GM12878 (cell line): ENCODE measurements around the gene VAC14. TPM values are rescaled to one million over a fixed set of nuclear protein-coding genes. Genes with fewer than 3 reads are reported as not detected.

Experiments used
- ATAC-seq: fragments of 200-7000 bp; cut with Tn5 transposase; 3 replicates; pipeline ENCODE4 v1.9.1; 2020; ENCODE audit warnings: mild to moderate bottlenecking, moderate library complexity
- BruUV-seq: library from RNA; stranded (reverse); fragments of 400-500 nt; replicated peaks from 2 replicates; lab custom pipeline; 2021; lab: Mats Ljungman, UMichigan
- CTCF ChIA-PET: fragments of 300-600 bp; sonication (Branson Sonifier 250); formaldehyde crosslinking; extraction: SDS; loops from one replicate; lab custom pipeline; 2021; ENCODE audit warnings: inconsistent platforms; lab: Yijun Ruan, JAX
- POLR2A ChIA-PET: fragments of 350-600 bp; formaldehyde crosslinking; extraction: SDS; loops from one replicate; lab custom pipeline; 2021; ENCODE audit warnings: inconsistent platforms; lab: Charles Lee
- RAD21 ChIA-PET: fragments of 300-600 bp; sonication (Branson Sonifier 250); formaldehyde crosslinking; loops from one replicate; lab custom pipeline; 2023; ENCODE audit warnings: antibody characterized with exemption; ENCODE audit not compliant: unreplicated experiment; lab: Charles Lee
- SMC1A ChIA-PET: fragments of 300-600 bp; sonication (Branson Sonifier 250); formaldehyde crosslinking; loops from one replicate; lab custom pipeline; 2023; ENCODE audit not compliant: unreplicated experiment, uncharacterized antibody; lab: Charles Lee
- DNase-seq: peaks from one replicate; pipeline ENCODE4 v3.0.0-alpha.2; 2011; ENCODE audit warnings: low read depth, low spot score
- FAIRE-seq: peaks from 3 replicates; lab custom pipeline; 2011; peaks lifted over from hg19 to GRCh38; lab: Jason Lieb, UNC
- H2AFZ ChIP-seq: 2 replicates; pipeline ENCODE4 v1.6.0; 2011; ENCODE audit warnings: low read depth, low read length, control low read depth; ENCODE audit not compliant: control insufficient read depth
- H3K27ac ChIP-seq: 2 replicates; pipeline ENCODE4 v1.5.1; 2011; ENCODE audit warnings: control low read depth; ENCODE audit not compliant: control insufficient read depth, insufficient read depth
- H3K27me3 ChIP-seq, 2 experiments: replicated peaks in 1 of 2; 2 replicates each; pipeline versions ENCODE4 v1.6.0 to v1.6.1; 2011; ENCODE audit warnings: low read length in 1 of 2; ENCODE audit not compliant: control insufficient read depth in 2 of 2, insufficient read depth in 2 of 2
- H3K36me3 ChIP-seq, 2 experiments: 2 replicates each; pipeline ENCODE4 v1.5.1; 2011; ENCODE audit warnings: low read length in 1 of 2; ENCODE audit not compliant: control insufficient read depth in 2 of 2, insufficient read depth in 2 of 2
- H3K4me1 ChIP-seq: 2 replicates; pipeline ENCODE4 v1.6.1; 2011; ENCODE audit warnings: mild to moderate bottlenecking, low read length, moderate library complexity, mixed read lengths; ENCODE audit not compliant: control insufficient read depth, insufficient read depth
- H3K4me2 ChIP-seq: 2 replicates; pipeline ENCODE4 v1.6.0; 2011; ENCODE audit warnings: control low read depth; ENCODE audit not compliant: control insufficient read depth, insufficient read depth
- H3K4me3 ChIP-seq: fragments of 200-600 bp; sonication (generic); 2 replicates; pipeline ENCODE4 v1.5.1; 2016
- H3K79me2 ChIP-seq: 2 replicates; pipeline ENCODE4 v1.6.0; 2011; ENCODE audit warnings: low read length; ENCODE audit not compliant: control insufficient read depth, insufficient read depth
- H3K9ac ChIP-seq: 2 replicates; pipeline ENCODE4 v1.8.0; 2011; ENCODE audit warnings: low read length, control low read depth, mixed read lengths; ENCODE audit not compliant: control insufficient read depth, insufficient read depth
- H3K9me3 ChIP-seq: replicated peaks from 3 replicates; pipeline ENCODE4 v1.5.1; 2011; ENCODE audit warnings: mild to moderate bottlenecking, low read length; ENCODE audit not compliant: control insufficient read depth, insufficient read depth
- H4K20me1 ChIP-seq: 2 replicates; pipeline ENCODE4 v1.6.0; 2011; ENCODE audit not compliant: control insufficient read depth, insufficient read depth
- KAT2A ChIP-seq: conservative IDR thresholded peaks from 2 replicates; pipeline ENCODE4 v1.6.1; 2011; ENCODE audit warnings: low read depth, low read length; ENCODE audit not compliant: control insufficient read depth
- MTA3 ChIP-seq: IDR thresholded peaks from 2 replicates; pipeline ENCODE4 v1.6.1; 2012; ENCODE audit warnings: low read length, inconsistent platforms, borderline replicate concordance
- MXI1 ChIP-seq: fragments of 150-350 bp; IDR thresholded peaks from 2 replicates; pipeline ENCODE4 v1.6.1; 2011; ENCODE audit warnings: low read depth, mild to moderate bottlenecking, inconsistent platforms, low read length, improper control_type of control experiment
- PAX8 ChIP-seq: fragments of 450-650 bp; IDR thresholded peaks from 2 replicates; pipeline ENCODE4 v1.6.1; 2017; ENCODE audit warnings: mild to moderate bottlenecking, moderate library complexity
- POLR2AphosphoS2 ChIP-seq: IDR thresholded peaks from 2 replicates; pipeline ENCODE4 v1.6.1; 2011; ENCODE audit warnings: low read depth, mild to moderate bottlenecking, low read length, improper control_type of control experiment, moderate library complexity
- RCOR1 ChIP-seq: conservative IDR thresholded peaks from 2 replicates; pipeline ENCODE4 v1.6.1; 2012; ENCODE audit warnings: low read depth, low read length, improper control_type of control experiment
- WGBS: methylation state at CpG from one replicate; pipeline ENCODE4 v1.1.6; 2016; ENCODE audit warnings: low lambda C conversion rate; ENCODE audit not compliant: insufficient replicate concordance, insufficient coverage; ENCODE audit errors: missing lambda C conversion rate; 5-methylcytosine and 5-hydroxymethylcytosine counted together
- in situ Hi-C: fragments of 300-500 bp; cut with MboI; formaldehyde crosslinking; loops from 9 replicates; pipeline ENCODE4 v1.14.3; 2018; ENCODE audit warnings: mixed read lengths
- intact Hi-C: fragments of 100-400 bp; cut with micrococcal nuclease; formaldehyde crosslinking; loops from one replicate; pipeline ENCODE4 v1.14.2; 2022; ENCODE audit not compliant: unreplicated experiment
- polyA plus RNA-seq, 11 experiments: library from polyadenylated mRNA; depleted of rRNA in 4 of 11; unstranded in 6 of 11; stranded (reverse) in 5 of 11; fragments of >200 nt; fragmentation: Nextera tagmentation in 4 of 11; fragmentation: Illumina TruSeq in 1 of 11; extraction: Ambion mirVana in 4 of 11; extraction: Trizol in 1 of 11; gene quantifications; 1 replicate in 1 of 11; 2 replicates in 10 of 11; pipeline versions ENCODE4 v1.2.1 to v1.2.3, GENCODE V29; 2011 to 2016; ENCODE audit warnings: inconsistent platforms in 2 of 11, missing spikeins in 2 of 11, low read depth in 1 of 11
- total RNA-seq, 4 experiments: library from RNA; depleted of rRNA in 3 of 4; stranded (reverse); fragments of >200 nt in 3 of 4; fragmentation: Illumina TruSeq in 1 of 4; extraction: Trizol in 1 of 4; gene quantifications; 2 replicates each; pipeline versions ENCODE4 v1.2.1 to v1.2.3, GENCODE V29; 2013 to 2021
- TF ChIP-seq, protein P1 (sequence below): fragments of 150-350 bp; IDR thresholded peaks from 2 replicates; pipeline ENCODE4 v1.6.1; 2014; ENCODE audit warnings: mild to moderate bottlenecking, low read depth, low read length
- TF ChIP-seq, protein P2 (sequence below): fragments of 450-650 bp; IDR thresholded peaks from 2 replicates; pipeline ENCODE4 v1.6.1; 2017; ENCODE audit warnings: antibody characterized with exemption, mild to moderate bottlenecking, moderate library complexity
- TF ChIP-seq, protein P3 (sequence below): IDR thresholded peaks from 2 replicates; pipeline ENCODE4 v1.6.1; 2011; ENCODE audit warnings: low read depth, mild to moderate bottlenecking, low read length, moderate library complexity, borderline replicate concordance; ENCODE audit errors: extremely low read depth
- TF ChIP-seq, protein P4 (sequence below): IDR thresholded peaks from 2 replicates; pipeline ENCODE4 v1.6.1; 2011; ENCODE audit warnings: borderline replicate concordance, low read depth, mild to moderate bottlenecking, moderate library complexity, low read length; ENCODE audit not compliant: insufficient read depth, poor library complexity, severe bottlenecking

Gene VAC14
- total and polyA plus RNA-seq, 10 of the 15 experiments (the other 5 are each of a cell fraction or from before 2014, with no cell fraction given), result 1.3 to 45.5 (median 25.5) TPM

DNA sequence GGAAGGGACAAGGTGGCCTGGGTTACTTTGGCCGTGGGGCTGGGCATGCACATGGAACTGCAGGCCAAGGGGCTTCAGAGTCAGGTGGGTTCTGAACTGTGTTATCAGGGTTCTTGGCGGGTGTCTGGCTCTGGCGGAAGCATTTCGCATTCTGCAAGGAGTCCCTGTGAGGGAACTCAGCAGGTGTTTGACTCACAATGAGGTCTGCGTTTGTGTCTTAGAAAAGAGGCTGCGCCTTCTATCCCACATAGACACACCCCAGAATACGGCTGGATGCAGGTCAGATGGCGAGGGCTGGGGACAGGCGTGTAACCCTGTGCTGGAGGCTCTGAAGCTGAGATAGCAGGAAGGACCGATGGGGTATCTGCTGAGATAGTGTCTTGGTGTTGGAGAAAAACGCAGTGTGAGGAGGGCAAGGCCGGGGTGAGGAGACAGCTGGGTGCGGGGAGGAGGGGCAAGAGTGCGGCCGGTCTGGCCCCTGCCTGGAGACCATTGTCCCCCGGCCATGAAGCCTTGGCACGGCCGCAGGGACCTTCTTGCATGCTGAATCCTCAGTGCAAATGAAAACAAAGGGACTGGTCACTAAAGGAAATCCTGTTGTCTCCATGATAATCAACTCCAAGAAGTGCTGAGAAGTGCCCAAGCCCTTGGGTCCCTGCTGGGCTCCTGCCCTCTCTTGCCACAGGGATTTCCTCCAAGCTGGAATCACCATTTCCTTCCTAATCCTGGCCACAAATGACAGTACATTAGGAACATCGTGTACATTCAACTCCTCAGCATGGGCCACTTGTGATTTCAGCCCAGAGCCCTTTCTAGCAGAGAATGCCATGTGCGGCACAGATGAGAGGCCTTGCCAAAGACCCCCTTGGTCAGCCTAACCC lies 92.4 kb downstream of the VAC14 start:
- RAD21 ChIA-PET, result no interaction called here
- CTCF ChIA-PET, result interaction anchor here (0.6 kb wide), 1 partner anchor 814 kb away, joined by 3 read pairs; no protein-coding TSS in a partner anchor
- ATAC-seq, result no peak
- no peaks in the 10 kb centered on the region for H3K27me3 ChIP-seq
- no peak for TF ChIP-seq POLR2AphosphoS2
- no peak for TF ChIP-seq MTA3
- TF ChIP-seq, protein P1, sequence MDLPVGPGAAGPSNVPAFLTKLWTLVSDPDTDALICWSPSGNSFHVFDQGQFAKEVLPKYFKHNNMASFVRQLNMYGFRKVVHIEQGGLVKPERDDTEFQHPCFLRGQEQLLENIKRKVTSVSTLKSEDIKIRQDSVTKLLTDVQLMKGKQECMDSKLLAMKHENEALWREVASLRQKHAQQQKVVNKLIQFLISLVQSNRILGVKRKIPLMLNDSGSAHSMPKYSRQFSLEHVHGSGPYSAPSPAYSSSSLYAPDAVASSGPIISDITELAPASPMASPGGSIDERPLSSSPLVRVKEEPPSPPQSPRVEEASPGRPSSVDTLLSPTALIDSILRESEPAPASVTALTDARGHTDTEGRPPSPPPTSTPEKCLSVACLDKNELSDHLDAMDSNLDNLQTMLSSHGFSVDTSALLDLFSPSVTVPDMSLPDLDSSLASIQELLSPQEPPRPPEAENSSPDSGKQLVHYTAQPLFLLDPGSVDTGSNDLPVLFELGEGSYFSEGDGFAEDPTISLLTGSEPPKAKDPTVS, result no peak
- TF ChIP-seq, protein P2, sequence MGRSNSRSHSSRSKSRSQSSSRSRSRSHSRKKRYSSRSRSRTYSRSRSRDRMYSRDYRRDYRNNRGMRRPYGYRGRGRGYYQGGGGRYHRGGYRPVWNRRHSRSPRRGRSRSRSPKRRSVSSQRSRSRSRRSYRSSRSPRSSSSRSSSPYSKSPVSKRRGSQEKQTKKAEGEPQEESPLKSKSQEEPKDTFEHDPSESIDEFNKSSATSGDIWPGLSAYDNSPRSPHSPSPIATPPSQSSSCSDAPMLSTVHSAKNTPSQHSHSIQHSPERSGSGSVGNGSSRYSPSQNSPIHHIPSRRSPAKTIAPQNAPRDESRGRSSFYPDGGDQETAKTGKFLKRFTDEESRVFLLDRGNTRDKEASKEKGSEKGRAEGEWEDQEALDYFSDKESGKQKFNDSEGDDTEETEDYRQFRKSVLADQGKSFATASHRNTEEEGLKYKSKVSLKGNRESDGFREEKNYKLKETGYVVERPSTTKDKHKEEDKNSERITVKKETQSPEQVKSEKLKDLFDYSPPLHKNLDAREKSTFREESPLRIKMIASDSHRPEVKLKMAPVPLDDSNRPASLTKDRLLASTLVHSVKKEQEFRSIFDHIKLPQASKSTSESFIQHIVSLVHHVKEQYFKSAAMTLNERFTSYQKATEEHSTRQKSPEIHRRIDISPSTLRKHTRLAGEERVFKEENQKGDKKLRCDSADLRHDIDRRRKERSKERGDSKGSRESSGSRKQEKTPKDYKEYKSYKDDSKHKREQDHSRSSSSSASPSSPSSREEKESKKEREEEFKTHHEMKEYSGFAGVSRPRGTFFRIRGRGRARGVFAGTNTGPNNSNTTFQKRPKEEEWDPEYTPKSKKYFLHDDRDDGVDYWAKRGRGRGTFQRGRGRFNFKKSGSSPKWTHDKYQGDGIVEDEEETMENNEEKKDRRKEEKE, result no peak
- TF ChIP-seq, protein P3, sequence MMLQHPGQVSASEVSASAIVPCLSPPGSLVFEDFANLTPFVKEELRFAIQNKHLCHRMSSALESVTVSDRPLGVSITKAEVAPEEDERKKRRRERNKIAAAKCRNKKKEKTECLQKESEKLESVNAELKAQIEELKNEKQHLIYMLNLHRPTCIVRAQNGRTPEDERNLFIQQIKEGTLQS, result no peak
- no peak for TF ChIP-seq PAX8
- TF ChIP-seq RCOR1, result no peak
- no peak for TF ChIP-seq MXI1
- TF ChIP-seq, protein P4, sequence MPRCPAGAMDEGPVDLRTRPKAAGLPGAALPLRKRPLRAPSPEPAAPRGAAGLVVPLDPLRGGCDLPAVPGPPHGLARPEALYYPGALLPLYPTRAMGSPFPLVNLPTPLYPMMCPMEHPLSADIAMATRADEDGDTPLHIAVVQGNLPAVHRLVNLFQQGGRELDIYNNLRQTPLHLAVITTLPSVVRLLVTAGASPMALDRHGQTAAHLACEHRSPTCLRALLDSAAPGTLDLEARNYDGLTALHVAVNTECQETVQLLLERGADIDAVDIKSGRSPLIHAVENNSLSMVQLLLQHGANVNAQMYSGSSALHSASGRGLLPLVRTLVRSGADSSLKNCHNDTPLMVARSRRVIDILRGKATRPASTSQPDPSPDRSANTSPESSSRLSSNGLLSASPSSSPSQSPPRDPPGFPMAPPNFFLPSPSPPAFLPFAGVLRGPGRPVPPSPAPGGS, result no peak
- no peak for TF ChIP-seq KAT2A
- TF ChIP-seq, all 136 proteins: peak for 0
- ChIA-PET POLR2A (no interaction called here), SMC1A (no interaction called here)
- Histone ChIP-seq H3K9me3 (no peaks in the 10 kb centered on the region), H3K36me3 (peaks cover 2 to 5% of the 10 kb centered on the region in 2 experiments; a peak in 2 of 4 replicates), H3K9ac (no peak overlapping the region), H2AFZ (no peak overlapping the region), H3K4me3 (no peak overlapping the region), H3K79me2 (no peaks in the 10 kb centered on the region), H3K4me1 (no peaks in the 10 kb centered on the region), H3K27ac (no peak overlapping the region), H3K4me2 (no peak overlapping the region), H4K20me1 (no peaks in the 10 kb centered on the region)
- no peak for FAIRE-seq
- no TSS peak for BruUV-seq
- no peak for DNase-seq
- in situ Hi-C loops (no loop called here), intact Hi-C loops (no loop called here)
- WGBS, result 86% methylated on average over 20 of the region's 20 CpGs
